Measurements from ENCODE around the gene ADIRF. TPM values are rescaled to one million over a fixed set of nuclear protein-coding genes. Genes with fewer than 3 reads are reported as not detected.

The ADIRF gene
- total RNA-seq, 1 experiment from 2014 or later: 0.70 TPM

GRCh38 chr10:86963341-86963919 lies 4.9 kb upstream of the ADIRF start (continued):
- TF ChIP-seq ERG (CRISPR knock-in tag; IDR thresholded peaks at IDR 0.05): no peak

- no peaks in the 10 kb centered on the region for H3K9me3 Mint-ChIP-seq
- CTCF ChIA-PET: interaction anchor here (0.6 to 13.7 kb wide), 4 partner anchors 9 to 129 kb away, joined by 3 to 462 read pairs (median 44); partner anchors contain the start of gene MMRN2
Observed at GRCh38 chr10:86964061-86964846, 4.0 kb upstream of the ADIRF start.

More at GRCh38 chr10:86964061-86964846, 4.0 kb upstream of the ADIRF start:
- no peak overlapping the region for H3K27ac Mint-ChIP-seq
- peak; percentile 7 for DNase-seq (ENCODE audit: low spot score)
- no peaks in the 10 kb centered on the region for H3K36me3 Mint-ChIP-seq
- peaks cover 32% of the 10 kb centered on the region for H3K4me1 Mint-ChIP-seq
- no peak overlapping the region for H3K4me3 Mint-ChIP-seq
- TF ChIP-seq ZSCAN18 (CRISPR knock-in tag; IDR thresholded peaks at IDR 0.05) (no peak), CDX4 (CRISPR knock-in tag; IDR thresholded peaks at IDR 0.05; ENCODE audit: borderline replicate concordance) (no peak), FOXP4 (CRISPR knock-in tag; IDR thresholded peaks at IDR 0.05) (no peak), ZNF232 (CRISPR knock-in tag; IDR thresholded peaks at IDR 0.05) (no peak), RORB (CRISPR knock-in tag; IDR thresholded peaks at IDR 0.05) (no peak), ATF1 (CRISPR knock-in tag; IDR thresholded peaks at IDR 0.05) (no peak), TEAD1 (CRISPR knock-in tag; IDR thresholded peaks at IDR 0.05) (no peak), FOXP1 (CRISPR knock-in tag; IDR thresholded peaks at IDR 0.05; ENCODE audit: borderline replicate concordance) (no peak), MYBL2 (CRISPR knock-in tag; IDR thresholded peaks at IDR 0.05) (no peak), AFF4 (CRISPR knock-in tag; IDR thresholded peaks at IDR 0.05; ENCODE audit: borderline replicate concordance) (no peak), EMX1 (CRISPR knock-in tag; IDR thresholded peaks at IDR 0.05) (no peak), PREB (CRISPR knock-in tag; IDR thresholded peaks at IDR 0.05; ENCODE audit: borderline replicate concordance) (no peak), ZNF425 (CRISPR knock-in tag; conservative IDR thresholded peaks at IDR 0.05) (no peak), ZNF219 (CRISPR knock-in tag; IDR thresholded peaks at IDR 0.05; ENCODE audit: borderline replicate concordance) (no peak), E2F5 (CRISPR knock-in tag; IDR thresholded peaks at IDR 0.05) (no peak)
- no peak for ATAC-seq
- POLR2A ChIA-PET: no interaction called here
- H3K27me3 Mint-ChIP-seq (ENCODE audit: low read depth): peaks cover 23% of the 10 kb centered on the region

All from WTC11 (cell line).